HG03439 (cell line): ENCODE measurements around the gene TWF2.

Source experiments
- ATAC-seq: cut with Tn5 transposase; IDR thresholded peaks from one replicate; pipeline ENCODE4 v1.9.1; 2021; ENCODE audit warnings: mild to moderate bottlenecking, moderate library complexity; ENCODE audit not compliant: unreplicated experiment

Gene TWF2

DNA sequence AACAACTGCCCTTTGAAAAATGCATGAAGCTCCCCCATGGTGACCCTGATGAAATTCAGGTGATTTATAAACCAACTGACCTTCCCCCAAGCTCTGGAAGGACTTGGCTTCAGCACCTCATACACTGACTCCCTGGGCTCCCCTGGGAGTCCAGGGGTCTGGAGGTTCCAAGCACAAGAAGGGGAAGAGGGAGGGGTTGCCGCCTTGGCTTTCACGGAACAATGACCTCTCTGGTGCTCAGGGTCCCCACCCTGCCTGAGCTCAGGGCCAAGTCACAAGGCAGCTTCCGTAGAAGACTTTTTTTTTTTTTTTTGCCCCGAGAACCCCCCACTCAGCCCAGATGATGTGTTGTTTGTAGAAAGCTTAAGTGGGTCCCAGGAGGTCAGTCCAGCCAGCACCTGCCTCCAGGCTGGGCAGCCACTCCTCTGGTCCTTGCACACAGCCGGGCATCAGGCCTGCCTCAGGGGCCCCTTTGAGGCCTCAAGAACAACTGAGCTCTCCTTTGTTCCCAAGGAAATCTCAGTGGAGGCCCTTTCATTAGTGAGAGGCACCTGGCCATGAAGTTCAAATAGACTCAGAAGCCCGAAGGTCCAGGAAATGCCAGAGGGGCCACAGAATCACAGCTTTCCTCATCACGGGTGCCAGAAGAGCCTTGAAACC is 55.0 kb downstream of the TWF2 start:
- no peak for ATAC-seq

- ATAC-seq: no peak
Measured at GRCh38 chr3:52182691-52183090, 56.3 kb downstream of the TWF2 start.

DNA sequence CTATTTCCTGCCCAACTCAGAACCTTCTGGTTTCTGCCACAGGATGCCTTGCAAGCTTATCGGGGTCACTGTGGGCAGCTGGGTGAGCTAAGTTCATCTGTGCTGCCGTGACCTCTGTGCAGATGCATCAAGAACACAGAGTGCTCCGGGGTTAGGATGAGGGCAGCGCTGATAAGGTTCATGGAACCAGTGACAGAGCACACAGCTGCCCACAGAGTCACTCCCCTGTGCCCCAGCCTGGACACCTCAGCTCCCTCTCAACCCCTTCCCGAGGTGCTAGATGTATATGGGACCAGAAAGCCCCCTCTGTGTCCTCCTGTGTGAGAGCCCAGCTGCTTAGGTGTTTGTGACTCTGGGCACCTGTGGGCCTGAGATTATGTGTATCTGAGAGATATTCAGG is 56.8 kb downstream of the TWF2 start:
- ATAC-seq: no peak

- no peak for ATAC-seq
Measured at GRCh38 chr3:52181543-52181942, 57.4 kb downstream of the TWF2 start.
